ENCODE data around the gene AKAP8L. TPM values are rescaled to one million over a fixed set of nuclear protein-coding genes. Genes with fewer than 3 reads are reported as not detected.

Gene AKAP8L
- total RNA-seq, 1 experiment from 2014 or later = 123 TPM

DNA sequence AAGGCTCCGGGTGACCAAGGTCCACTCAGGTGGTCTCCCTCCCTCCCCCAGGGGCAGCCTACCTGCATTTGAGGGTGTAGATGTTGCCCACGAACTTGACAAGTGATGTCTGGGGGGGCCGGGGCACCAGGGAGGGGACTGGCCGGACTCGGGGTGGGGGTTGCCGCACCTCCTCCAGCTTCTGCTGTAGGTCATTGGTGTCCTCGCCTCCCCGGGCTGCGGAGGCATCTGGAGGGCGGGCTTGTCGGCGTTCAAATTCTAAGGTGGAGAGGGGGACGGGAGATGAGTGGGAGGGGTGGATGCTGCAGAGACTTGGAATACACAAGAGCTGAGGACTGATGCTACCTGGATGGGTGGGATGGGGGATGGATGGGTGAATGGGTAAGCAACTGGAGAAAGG is 5.3 kb upstream of the AKAP8L start:
- Histone ChIP-seq H4K5ac (ENCODE audit: insufficient read length, low read depth, low read length) (no peak overlapping the region), H3K9me3 (ENCODE audit: control insufficient read depth, low read depth, low read length) (no peaks in the 10 kb centered on the region), H2BK12ac (ENCODE audit: insufficient read length, low read depth, low read length) (no peak overlapping the region), H3K27ac (ENCODE audit: insufficient read length, low read depth, low read length) (no peak overlapping the region), H3K23ac (ENCODE audit: insufficient read length, low read depth, low read length) (no peak overlapping the region), H4K8ac (replicated peaks; ENCODE audit: insufficient read length, low read depth, low read length) (no peak overlapping the region), H2AK5ac (ENCODE audit: insufficient read length, low read length) (no peak overlapping the region), H4K91ac (ENCODE audit: insufficient read length, low read depth, low read length) (no peak overlapping the region), H2AFZ (ENCODE audit: low read length) (no peak overlapping the region), H3K14ac (ENCODE audit: insufficient read depth, low read length) (no peak overlapping the region), H3K23me2 (ENCODE audit: insufficient read length, low read depth, low read length, poor library complexity, severe bottlenecking) (no peaks in the 10 kb centered on the region), H3K79me1 (ENCODE audit: insufficient read depth, low read depth, low read length, poor library complexity, severe bottlenecking) (peaks cover 6% of the 10 kb centered on the region), H3K18ac (ENCODE audit: insufficient read length, low read depth, low read length) (no peak overlapping the region), H3T11ph (ENCODE audit: low read length) (no peak overlapping the region), H3K4ac (ENCODE audit: low read depth, low read length) (no peak overlapping the region), H3K79me2 (ENCODE audit: insufficient read depth, low read length) (no peaks in the 10 kb centered on the region), H3K4me2 (ENCODE audit: insufficient read depth, insufficient read length, low read length) (no peak overlapping the region), H2BK20ac (ENCODE audit: low read depth, low read length, poor library complexity, severe bottlenecking) (no peak overlapping the region), H2BK120ac (ENCODE audit: low read depth, low read length, poor library complexity, severe bottlenecking) (no peak overlapping the region), H2BK15ac (ENCODE audit: low read depth, low read length) (no peak overlapping the region), H3K4me1 (ENCODE audit: insufficient read depth, low read length) (no peaks in the 10 kb centered on the region), H3K56ac (ENCODE audit: insufficient read length, low read depth, low read length) (no peak overlapping the region), H4K20me1 (ENCODE audit: control insufficient read depth, insufficient read depth, insufficient read length) (no peaks in the 10 kb centered on the region), H3K9ac (ENCODE audit: extremely low read depth, insufficient read length, low read length) (no peak overlapping the region), H2BK5ac (ENCODE audit: insufficient read length, low read length) (no peak overlapping the region), H3K27me3 (ENCODE audit: insufficient read depth, low read length) (no peaks in the 10 kb centered on the region)
- TF ChIP-seq, protein P1, sequence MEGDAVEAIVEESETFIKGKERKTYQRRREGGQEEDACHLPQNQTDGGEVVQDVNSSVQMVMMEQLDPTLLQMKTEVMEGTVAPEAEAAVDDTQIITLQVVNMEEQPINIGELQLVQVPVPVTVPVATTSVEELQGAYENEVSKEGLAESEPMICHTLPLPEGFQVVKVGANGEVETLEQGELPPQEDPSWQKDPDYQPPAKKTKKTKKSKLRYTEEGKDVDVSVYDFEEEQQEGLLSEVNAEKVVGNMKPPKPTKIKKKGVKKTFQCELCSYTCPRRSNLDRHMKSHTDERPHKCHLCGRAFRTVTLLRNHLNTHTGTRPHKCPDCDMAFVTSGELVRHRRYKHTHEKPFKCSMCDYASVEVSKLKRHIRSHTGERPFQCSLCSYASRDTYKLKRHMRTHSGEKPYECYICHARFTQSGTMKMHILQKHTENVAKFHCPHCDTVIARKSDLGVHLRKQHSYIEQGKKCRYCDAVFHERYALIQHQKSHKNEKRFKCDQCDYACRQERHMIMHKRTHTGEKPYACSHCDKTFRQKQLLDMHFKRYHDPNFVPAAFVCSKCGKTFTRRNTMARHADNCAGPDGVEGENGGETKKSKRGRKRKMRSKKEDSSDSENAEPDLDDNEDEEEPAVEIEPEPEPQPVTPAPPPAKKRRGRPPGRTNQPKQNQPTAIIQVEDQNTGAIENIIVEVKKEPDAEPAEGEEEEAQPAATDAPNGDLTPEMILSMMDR (conservative IDR thresholded peaks at IDR 0.05) = no peak
- peaks cover 0 to 3% of the 10 kb centered on the region in 2 experiments; a peak in 2 of 5 replicates for H3K9me3 Mint-ChIP-seq
- no CpG with 5 or more reads among the region's 13 CpGs for WGBS (ENCODE audit: extremely low coverage, insufficient read length, low lambda C conversion rate)
- no peaks in the 10 kb centered on the region for H3K27me3 Mint-ChIP-seq (ENCODE audit: low read depth)
- peaks cover 0 to 5% of the 10 kb centered on the region in 2 experiments; a peak in 3 of 4 replicates for H3K4me1 Mint-ChIP-seq
- DNase-seq = no peak
- no peak overlapping the region for H3K27ac Mint-ChIP-seq
- H3K36me3 Mint-ChIP-seq (ENCODE audit: insufficient read depth in 1 of 3, low read depth in 3 of 3) = peaks cover 34 to 48% (median 46%) of the 10 kb centered on the region in 3 experiments
- H3K4me3 Mint-ChIP-seq = no peak overlapping the region
